NK-92 (cell line): ENCODE data around the gene HHAT.

Source experiments
- DNase-seq: peaks from one replicate; lab custom pipeline; 2025; ENCODE audit not compliant: unreplicated experiment; lab: John Stamatoyannopoulos, UW

The HHAT gene

DNA sequence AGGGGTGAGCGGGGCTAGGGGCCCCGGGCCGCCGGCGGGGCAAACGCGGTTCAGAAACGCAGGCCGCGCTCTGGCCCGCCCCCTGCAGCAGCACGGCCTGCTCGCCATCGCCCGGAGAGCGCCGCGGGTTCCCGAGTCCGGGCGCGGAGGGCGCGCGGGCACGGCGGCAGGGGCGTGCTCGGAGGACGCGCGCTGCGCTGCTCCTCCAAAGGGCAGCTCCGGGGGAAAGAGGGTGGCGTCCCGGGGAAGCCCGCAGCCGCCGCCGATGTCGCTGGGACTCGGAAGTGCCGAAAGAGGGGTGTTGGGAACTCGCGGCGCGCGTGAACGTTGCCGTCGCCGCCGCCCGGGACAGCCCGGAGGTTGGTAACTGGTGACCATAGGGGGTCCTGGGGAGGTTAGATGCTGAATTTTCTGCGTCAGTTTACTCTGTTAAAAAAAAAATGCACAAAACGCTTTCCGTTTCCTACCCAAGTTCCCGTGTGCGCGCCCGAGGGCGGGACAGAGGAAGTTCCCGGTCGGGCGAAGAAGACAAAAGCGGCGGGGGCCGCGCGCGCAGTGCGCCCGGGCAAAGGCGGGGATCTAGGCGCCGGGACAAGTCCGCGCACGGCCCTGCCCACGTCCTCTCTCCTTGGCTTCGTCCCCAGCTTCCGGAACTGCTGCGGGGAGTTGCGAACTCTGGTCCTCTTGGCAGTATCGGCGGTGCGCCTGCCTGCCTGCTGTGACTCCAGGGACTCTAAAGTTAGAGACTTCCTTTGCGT lies at the start of gene HHAT:
TSS of gene HHAT (plus strand) at position 157 of the 758 bp plus-strand sequence. CDS start 20,074 bp downstream, outside the sequence.
- DNase-seq: no peak

DNA sequence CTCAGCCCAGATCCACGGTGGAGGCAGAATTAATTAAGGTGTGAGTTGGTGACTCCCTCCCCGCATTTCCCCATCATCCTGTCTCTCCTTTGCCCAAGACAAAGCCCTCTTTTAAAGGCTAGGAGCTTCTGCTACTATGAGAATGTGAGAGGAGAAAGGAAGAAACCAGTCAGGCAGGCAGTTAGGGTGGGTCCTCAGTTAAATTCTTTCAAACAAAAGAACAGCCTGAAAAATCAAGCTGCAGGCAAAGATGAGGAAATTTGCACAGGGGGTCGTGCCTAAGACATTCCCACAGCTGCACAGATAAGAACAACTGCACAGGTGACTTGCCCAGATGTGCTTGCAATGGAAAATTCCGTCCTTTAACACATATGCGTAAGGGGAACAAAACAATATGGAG lies 48.5 kb upstream of the HHAT start:
- no peak for DNase-seq

DNA sequence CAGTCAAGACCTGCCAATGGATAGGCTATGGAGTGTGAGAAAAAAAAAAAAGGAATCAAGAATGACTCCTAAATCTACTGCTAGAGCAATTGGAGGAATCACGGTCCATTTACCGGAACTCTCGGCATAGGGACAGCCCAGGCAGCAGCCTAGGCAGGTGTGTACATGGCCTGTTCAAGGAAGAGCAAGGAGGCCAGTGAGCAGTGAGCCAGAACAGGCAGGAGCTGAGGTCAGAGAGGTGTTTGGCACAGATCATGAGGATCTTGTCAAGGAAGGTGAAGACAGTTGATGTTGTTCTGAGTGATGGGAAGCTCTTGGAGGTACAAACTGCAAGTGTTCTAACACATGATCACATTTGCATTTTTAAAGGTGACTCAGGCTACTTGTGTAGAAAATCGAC lies 40.6 kb upstream of the HHAT start:
- DNase-seq: no peak

- DNase-seq: no peak
Measured at GRCh38 chr1:210289248-210289647, 39.5 kb upstream of the HHAT start.

DNA sequence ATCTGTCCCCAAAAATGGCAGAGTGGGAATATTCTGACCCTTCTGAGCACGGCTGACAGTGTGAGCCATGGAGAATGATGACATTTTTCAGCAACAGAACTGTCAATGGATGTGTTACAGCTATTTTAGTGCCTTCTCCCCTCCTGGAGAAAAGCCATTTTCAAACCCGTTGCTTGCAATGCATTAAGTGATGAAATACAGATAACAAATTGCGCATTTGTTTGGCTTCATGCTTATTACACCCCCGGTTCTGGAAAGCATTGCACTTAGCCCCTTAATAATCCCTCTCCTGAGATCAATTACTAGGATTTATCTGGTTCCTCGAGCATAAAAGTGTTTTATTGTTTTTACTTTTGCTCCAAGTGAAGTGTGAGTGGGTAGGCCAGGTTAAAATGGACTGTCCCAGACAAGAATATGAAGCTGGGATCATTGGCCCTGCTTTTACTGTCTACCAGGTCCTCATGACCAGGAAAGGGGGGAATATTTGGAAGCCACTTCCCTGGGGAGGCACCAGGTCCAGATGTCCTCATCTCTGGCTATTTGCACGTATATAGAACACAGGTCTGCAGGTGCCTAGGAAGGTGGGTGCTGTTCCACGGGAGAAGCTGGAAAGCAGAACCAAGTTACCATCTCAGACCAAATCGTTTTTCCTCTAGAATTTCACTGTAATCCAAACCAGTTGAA lies 37.5 kb upstream of the HHAT start:
- no peak for DNase-seq

DNA sequence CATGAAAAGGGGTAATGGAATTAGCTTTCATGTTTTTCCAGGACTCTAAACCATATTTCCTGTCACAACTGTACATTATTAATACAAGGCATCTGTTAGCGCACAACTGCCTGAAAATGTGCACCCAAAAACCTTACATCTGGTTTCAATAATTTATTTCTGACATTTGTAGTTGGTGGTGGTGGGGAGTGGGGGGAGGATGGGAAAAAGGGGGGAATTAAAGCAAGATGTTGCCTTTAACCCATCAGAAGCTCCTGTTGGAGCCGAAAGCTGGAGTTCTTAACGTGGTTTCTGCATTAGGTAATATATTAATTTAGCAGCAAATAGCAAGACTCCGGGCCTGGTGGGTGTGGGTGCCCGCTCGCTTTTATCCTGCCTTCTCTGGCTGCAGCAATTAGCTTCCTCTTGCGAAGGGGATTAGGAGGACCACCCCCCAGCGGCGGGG lies 36.9 kb upstream of the HHAT start:
- DNase-seq: no peak

GRCh38 chr1:210292231-210292871 lies 36.4 kb upstream of the HHAT start:
- DNase-seq: no peak

DNA sequence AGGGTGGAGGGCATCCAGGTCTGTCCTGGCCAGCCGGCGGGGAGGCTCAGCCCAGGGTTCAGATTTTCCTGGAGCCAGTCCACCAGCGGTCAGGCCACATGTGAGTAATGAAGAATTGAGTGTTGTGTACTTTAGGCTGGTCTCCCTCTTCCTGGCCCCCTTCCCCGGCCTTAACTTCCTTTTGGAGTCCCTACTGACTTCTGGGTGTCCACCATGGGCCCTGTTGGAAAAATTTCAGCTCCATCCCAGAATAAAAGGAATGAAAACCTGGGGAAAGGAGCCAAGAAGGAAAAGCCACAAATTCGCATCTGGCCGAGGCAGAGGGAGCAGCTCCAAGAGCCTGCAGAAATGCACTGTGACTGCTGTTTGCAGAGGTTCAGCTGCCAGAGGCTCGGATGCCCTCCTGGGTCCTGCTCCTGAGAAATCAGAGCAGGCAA lies 35.5 kb upstream of the HHAT start:
- DNase-seq: no peak

DNA sequence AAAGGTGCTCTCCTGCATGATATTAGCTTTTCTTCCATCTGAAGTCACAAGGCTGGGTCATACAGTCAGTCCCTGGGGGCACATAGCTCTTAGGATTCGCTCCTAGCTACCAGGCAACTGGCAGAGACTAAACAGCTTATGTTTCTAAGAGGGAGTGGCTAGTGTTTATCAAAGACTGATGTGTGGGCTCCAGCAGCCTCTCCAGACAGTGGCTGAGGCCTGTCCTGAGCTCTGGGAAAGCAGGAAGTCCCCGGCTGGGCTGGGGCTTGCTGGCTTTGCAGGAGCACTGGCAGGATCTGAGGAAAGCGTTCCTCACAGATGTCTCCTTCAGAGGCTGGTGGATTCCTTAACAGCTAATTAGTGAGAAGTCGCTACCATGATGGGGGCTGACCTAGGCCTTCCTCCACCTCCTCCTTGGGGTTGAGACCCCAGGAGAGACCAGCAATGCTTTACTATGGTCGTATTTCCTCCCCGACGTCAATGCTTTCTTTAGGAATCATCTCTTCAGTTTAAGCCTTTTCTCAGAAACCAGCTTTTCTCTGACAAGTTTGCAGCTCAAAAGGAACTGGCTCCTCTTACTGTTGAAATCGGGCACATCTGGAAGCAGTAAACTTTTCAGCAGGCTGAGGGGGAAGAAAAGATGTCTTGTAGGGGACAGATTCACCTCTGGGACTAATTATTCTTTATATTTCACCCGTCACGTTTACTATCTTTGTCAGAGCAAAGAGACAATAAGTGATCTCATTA lies 33.5 kb upstream of the HHAT start:
- no peak for DNase-seq

DNA sequence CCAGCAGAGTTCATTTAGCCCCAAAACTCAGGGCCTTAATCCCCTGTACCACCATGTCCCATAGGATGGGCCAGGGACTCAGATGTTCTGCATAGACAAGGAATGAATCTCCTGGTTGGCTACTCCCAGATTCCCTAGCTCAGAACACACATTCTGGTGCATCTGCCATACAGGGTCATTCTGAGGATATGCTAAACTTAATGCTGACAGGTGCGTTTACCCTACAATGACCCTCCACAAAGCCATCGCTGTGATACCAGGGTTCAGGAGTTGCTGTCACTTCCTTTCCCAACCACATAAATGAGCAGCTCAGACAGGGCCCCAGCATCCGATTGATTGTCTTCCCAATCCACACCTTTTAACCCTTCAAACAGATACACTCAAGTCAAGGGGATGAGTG lies 32.0 kb upstream of the HHAT start:
- no peak for DNase-seq

DNA sequence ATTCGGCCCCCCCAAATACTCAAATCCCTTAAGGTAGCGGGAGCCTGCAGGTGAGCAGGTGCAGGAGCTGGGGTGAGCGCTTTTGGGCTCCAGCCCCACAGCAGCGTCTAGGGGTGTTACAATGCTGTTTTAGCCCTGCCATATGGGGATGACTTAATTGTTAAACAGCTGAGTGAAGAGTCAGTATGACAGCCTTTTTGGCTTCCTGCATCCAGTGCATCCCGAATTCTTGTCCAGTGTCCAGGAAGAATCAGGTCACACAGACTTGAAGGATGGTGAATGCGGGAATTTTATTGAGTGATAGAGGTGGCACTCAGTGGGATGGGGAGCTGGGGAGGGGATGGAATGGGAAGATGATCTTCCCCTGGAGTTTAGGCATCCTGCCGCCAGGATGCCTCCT lies 30.4 kb upstream of the HHAT start:
- DNase-seq: no peak

- no peak for DNase-seq
Measured at GRCh38 chr1:210298936-210299335, 29.8 kb upstream of the HHAT start.

DNA sequence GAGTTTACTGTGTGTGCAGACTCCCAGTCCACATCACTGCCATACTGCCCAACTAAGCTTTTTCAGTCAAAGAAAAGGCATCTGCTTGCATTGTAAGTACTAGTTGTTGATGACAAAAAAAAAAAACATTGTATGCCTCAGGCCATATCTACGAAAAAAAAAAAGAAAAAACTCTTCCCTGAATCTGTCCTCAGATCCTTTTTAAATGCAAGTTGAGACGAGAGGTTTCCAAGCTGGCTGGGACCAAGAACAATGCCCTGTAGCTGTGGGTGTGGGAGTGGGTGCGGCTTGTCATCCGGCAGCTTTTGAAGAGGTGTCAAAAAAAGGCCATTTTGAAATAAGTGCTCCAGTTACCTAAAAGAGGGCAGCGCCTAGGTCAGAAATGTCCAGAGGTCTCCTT lies 29.2 kb upstream of the HHAT start:
- DNase-seq: no peak

DNA sequence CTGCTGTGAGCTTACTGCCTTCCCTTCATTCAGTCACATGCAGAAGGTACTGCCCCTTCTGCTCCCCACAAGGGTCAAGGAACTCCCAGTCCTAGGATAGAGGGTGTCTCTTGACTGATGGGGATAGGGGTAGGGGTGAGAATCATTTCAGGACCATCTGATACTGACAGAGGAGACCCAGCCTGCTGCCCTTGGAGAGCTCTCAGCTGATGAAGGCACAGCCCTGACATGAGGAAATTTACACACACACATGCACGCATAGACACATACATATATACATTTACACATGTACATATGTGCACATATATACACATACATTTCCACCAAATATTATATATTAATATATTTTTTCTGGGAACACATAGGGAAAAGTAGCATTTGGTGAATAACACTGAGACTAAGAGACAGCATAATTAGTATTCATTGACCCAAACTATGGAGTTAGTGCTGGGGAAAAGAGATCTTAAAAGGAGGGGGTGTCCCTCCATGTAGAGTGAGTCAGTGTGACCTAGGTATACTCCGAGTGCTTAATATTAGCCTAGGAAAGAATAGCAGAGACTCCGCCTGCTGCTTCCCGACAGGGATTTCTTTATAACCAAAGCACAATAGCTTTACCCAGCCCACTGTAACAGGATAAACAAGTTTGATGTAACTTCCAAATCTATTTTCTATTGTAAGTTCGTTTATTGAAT lies 27.6 kb upstream of the HHAT start:
- no peak for DNase-seq

DNA sequence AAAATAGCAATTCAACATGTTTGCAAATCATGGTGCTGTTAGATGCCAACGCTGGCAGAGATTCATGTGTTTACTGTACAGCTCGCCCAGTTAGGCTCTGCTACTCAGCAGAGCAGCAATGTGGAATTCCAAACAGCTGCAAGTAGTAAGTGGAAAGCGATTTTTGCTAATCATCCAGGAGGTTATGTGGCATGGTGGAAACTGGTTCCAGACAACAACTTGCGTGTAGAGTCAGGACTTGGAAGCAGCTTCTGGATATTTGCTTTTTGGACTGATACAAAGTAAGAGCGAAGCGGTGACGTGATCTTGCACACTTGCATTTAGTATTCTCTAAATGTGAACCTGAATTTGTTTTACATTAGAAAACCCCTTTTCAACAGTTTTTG lies 27.1 kb upstream of the HHAT start:
- DNase-seq: no peak

- DNase-seq: no peak
Measured at GRCh38 chr1:210302501-210302900, 26.2 kb upstream of the HHAT start.

GRCh38 chr1:210303391-210303790 lies 25.3 kb upstream of the HHAT start:
- no peak for DNase-seq

GRCh38 chr1:210310562-210311153 lies 18.0 kb upstream of the HHAT start:
- no peak for DNase-seq

GRCh38 chr1:210311726-210312493 lies 16.8 kb upstream of the HHAT start:
- DNase-seq: no peak
